ENCODE data around the gene NTN5.
"Not testable (repeated sequence)": the region's sequence is repeated elsewhere in the genome, so short reads cannot be mapped to it uniquely, and the experiment has no call there.

Gene NTN5

DNA sequence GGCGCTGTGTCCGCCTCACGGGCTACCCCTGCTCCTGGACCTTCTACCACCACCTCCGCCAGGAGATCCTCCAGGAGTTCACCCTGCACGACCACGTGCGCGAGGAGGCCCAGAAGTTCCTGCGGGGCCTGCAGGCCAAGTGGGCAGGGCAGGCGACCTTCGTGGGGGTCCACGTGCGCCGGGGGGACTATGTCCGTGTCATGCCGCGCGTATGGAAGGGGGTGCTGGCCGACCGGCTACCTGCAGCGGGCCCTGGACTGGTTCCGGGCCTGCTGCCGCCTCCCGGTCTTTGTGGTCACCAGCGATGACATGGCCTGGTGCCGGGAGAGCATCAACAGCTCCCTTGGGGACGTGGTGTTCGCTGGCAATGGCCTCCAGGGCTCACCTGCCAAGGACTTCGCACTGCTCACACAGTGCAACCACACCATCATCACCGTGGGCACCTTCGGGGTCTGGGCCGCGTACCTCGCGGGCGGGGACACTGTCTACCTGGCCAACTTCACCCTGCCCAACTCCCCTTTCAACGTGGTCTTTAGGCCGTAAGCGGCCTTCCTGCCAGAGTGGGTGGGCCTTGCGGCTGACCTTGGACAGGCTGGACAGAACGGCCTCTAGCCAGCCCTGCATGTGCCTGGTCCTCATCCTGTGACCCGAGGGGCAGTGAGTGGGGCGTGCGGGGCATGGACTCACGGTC, 7.8 kb upstream of the NTN5 start:
- Mint-ChIP-seq H3K27me3 (peaks cover 4% of the 10 kb centered on the region), H3K36me3 (no peaks in the 10 kb centered on the region), H3K27ac (no peak overlapping the region), H3K4me1 (peaks cover 2% of the 10 kb centered on the region), H3K4me3 (no peak overlapping the region), H3K9me3 (no peaks in the 10 kb centered on the region)
- ATAC-seq = no peak

DNA sequence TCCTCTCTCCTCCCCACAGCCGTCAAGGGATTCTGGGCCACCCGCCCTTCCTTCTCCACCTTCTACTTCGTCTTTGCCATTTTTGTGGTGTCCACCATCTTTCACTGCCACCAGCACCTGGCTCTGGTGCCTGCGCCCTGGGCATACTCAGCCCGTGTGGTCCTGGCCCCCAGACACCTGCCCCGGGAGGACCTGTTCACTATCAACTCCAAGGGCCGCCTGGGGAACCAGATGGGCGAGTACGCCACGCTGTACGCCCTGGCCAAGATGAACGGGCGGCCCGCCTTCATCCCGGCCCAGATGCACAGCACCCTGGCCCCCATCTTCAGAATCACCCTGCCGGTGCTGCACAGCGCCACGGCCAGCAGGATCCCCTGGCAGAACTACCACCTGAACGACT, 7.2 kb upstream of the NTN5 start:
- ATAC-seq, H3K27ac Mint-ChIP-seq, H3K36me3 Mint-ChIP-seq, H3K27me3 Mint-ChIP-seq, H3K4me3 Mint-ChIP-seq, H3K4me1 Mint-ChIP-seq, H3K9me3 Mint-ChIP-seq: not testable (repeated sequence)

- Mint-ChIP-seq H3K27ac (no peak overlapping the region), H3K36me3 (no peaks in the 10 kb centered on the region), H3K9me3 (no peaks in the 10 kb centered on the region), H3K4me3 (no peak overlapping the region), H3K27me3 (peaks cover 22% of the 10 kb centered on the region), H3K4me1 (peaks cover 10% of the 10 kb centered on the region)
- ATAC-seq = no peak
Observed at GRCh38 chr19:48678201-48678600, 5.4 kb upstream of the NTN5 start.

- Mint-ChIP-seq H3K4me1 (peaks cover 10% of the 10 kb centered on the region), H3K9me3 (no peaks in the 10 kb centered on the region), H3K4me3 (no peak overlapping the region), H3K36me3 (no peaks in the 10 kb centered on the region), H3K27ac (no peak overlapping the region), H3K27me3 (peaks cover 22% of the 10 kb centered on the region)
- no peak for ATAC-seq
Observed at GRCh38 chr19:48676887-48677286, 4.1 kb upstream of the NTN5 start.

DNA sequence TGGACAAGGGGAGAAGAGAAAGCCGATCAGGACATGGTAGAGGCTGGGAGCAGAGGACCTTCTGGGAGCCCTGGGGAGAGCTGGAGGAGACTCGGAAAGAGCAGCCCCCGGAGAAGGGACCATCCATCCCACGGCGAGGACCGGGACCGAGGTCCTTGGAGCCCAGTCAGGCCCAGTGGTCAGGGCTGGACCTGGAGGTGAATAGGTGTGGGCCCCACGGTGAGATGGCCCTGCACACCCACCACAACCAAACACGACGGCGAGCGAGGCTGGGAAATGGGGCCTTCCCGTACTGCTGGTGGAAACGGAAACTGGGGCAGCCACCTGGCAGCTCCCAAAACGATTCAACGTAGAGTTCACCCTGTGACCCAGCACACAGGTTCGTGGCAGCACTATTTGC, 3.7 kb upstream of the NTN5 start:
- Mint-ChIP-seq H3K27ac (no peak overlapping the region), H3K4me1 (peaks cover 10% of the 10 kb centered on the region), H3K9me3 (no peaks in the 10 kb centered on the region), H3K36me3 (no peaks in the 10 kb centered on the region), H3K27me3 (peaks cover 22% of the 10 kb centered on the region), H3K4me3 (no peak overlapping the region)
- no peak for ATAC-seq

- no peaks in the 10 kb centered on the region for H3K9me3 Mint-ChIP-seq
- H3K36me3 Mint-ChIP-seq = no peaks in the 10 kb centered on the region
- H3K4me1 Mint-ChIP-seq = peaks cover 10% of the 10 kb centered on the region
- peaks cover 22% of the 10 kb centered on the region for H3K27me3 Mint-ChIP-seq
- H3K27ac Mint-ChIP-seq = peak overlapping the region; percentile 17
- ATAC-seq = peak; percentile 76
- H3K4me3 Mint-ChIP-seq = peak overlapping the region; percentile 23
Observed at GRCh38 chr19:48674921-48675824, 2.4 kb upstream of the NTN5 start.

DNA sequence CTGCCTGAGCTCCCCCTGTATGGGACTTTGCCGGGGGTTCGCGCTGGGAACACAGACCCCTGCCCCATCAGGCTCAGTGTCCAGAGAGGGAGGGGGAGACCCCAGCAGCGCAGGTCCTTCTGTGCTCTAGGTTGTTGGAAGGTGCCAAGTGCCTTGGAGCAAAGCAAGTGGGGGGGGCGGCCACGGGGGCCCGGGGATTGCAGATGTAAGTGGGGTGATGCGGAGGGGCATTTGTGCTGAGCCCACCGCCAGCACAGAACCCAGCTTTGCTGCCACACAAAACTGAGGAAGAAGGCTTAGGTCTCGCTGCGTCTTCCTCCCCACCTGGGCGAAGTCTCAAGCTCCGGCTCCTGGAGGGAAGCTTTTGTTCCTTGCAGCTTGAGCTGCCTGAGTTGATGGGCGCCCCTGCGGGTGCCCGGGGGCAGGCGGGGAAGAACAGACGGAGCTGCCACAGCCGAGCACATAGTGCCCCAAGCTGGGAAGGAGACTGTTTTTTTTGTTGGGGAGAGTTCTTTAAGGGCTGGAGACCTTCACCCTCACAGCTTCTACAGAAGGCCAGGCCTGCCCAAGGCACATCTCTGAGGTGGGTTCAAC, 1.5 kb upstream of the NTN5 start:
- no peak for ATAC-seq
- Mint-ChIP-seq H3K9me3 (peaks cover 7% of the 10 kb centered on the region), H3K4me3 (no peak overlapping the region), H3K27me3 (peaks cover 22% of the 10 kb centered on the region), H3K4me1 (peaks cover 10% of the 10 kb centered on the region), H3K36me3 (no peaks in the 10 kb centered on the region), H3K27ac (no peak overlapping the region)

DNA sequence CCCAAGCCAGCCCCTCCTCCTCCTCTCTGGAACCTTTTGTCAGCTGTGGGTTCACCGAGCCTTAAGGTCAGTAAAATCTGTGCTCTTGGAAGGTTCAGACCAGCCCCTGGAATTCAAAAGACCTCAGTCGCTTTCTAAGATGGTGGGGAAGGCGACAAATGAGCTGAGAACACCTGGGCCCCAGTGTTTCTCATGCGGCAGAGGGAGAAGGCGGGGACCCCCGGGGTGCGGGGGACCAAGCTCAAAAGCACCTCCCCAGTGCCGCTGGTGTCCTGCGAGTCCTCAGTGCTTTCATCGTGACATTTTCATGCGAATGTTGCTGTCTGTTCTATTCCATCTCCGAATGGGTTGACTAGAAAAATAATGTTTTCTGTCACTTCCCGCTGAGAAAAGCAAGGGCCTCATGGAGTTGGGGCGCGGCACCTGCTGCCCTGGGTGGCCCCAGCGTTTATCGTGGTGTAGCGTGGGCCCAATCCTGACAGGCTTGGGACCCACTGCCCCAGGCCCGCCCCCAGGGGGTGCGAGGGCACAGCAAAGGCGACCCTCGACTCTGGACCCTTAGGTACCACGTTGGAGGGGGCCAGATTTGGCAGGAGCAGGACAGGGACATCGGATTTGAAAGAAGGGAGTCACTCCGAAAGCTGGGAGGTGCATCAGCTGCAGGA, 751 bp upstream of the NTN5 start:
- H3K4me3 Mint-ChIP-seq = no peak overlapping the region
- H3K36me3 Mint-ChIP-seq = no peaks in the 10 kb centered on the region
- ATAC-seq = no peak
- H3K4me1 Mint-ChIP-seq = peaks cover 10% of the 10 kb centered on the region
- H3K27me3 Mint-ChIP-seq = peaks cover 22% of the 10 kb centered on the region
- H3K9me3 Mint-ChIP-seq = peaks cover 12% of the 10 kb centered on the region
- H3K27ac Mint-ChIP-seq = peak overlapping the region; percentile 46

GRCh38 chr19:48671446-48671995, 1.3 kb downstream of the NTN5 start:
- no peak for ATAC-seq
- Mint-ChIP-seq H3K27me3 (peaks cover 22% of the 10 kb centered on the region), H3K36me3 (no peaks in the 10 kb centered on the region), H3K9me3 (peaks cover 12% of the 10 kb centered on the region), H3K4me3 (no peak overlapping the region), H3K4me1 (peaks cover 10% of the 10 kb centered on the region), H3K27ac (peak overlapping the region; percentile 48)

DNA sequence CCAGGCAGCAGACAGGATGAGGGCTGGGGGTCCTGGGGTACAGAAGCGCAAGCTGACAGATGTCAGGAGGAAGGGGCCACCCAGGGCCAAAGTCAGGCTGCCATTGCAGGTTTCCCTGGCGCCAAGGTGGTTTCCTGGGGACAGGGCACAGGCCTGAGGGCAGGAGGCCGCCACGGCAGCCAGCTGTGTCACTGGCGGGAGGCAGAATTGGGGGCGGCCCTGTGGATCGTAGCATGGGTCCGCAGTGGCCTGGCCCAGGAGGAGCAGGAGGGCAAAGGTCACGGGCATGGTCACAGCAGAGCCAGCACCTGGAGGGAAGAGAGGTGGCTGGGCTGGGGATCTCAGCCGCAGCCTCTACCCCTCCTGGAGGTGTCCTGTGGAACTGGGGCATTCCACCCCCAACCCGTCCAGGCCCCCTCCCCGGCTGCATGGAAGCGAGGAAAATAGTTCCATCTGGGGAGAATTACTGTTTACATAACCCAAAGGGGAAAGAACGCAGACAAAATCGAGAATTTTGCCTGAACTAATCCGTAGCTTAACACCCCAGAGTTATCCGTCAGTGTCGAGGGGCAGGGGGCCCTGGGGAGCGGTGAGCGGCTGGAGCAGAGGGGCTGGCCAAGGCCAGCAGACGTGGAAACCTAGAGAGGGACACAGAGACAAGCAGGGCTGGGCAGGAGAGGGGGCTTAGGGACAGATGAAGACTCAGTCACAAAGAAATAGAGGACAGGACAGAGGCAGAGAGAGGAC, 1.9 kb downstream of the NTN5 start:
- Mint-ChIP-seq H3K4me1 (peaks cover 10% of the 10 kb centered on the region), H3K27ac (peak overlapping the region; percentile 48), H3K36me3 (no peaks in the 10 kb centered on the region), H3K27me3 (peaks cover 21% of the 10 kb centered on the region), H3K9me3 (peaks cover 12% of the 10 kb centered on the region), H3K4me3 (no peak overlapping the region)
- ATAC-seq = no peak

DNA sequence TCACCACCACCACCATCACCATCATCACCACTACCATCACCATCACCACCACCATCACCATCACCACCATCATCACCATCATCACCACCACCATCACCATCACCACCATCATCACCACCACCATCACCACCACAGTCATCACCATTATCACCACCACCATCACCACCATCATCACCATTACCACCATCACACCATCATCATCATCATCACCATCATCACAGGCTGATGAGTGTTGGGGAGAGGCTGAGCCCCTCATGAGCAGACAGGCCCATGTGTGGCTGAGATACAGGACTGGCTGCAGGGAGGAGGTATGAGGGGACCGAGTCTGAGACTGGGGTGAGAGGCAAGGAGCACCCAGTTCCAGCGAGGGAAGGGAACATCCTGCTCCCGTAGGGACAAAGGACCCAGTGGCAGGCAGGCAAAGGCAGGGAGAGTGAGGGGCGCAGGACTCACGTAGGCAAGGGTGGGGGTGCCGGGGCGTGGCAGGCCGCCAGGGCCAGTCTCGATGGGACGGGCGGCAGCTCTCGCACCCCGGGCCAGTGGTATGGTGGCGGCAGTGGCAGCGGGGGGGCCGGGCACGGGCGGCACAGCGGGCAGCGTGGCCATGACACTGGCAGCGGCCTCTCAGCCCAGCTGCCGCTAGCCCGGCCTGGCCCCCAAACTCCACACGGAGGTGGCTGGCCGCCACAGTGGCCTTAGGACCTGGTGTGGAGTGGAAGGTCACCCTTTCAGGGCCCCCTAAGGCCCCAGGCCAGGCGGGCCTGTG, 2.7 kb downstream of the NTN5 start:
- no peak for ATAC-seq
- no peak overlapping the region for H3K4me3 Mint-ChIP-seq

GRCh38 chr19:48668761-48669160, 4.1 kb downstream of the NTN5 start:
- Mint-ChIP-seq H3K27me3 (peaks cover 4% of the 10 kb centered on the region), H3K4me3 (no peak overlapping the region), H3K4me1 (no peaks in the 10 kb centered on the region), H3K27ac (no peak overlapping the region), H3K9me3 (peaks cover 12% of the 10 kb centered on the region), H3K36me3 (no peaks in the 10 kb centered on the region)
- ATAC-seq = no peak

More for the DNA sequence above, 2.7 kb downstream of the NTN5 start:
- H3K4me1 Mint-ChIP-seq = peaks cover 3% of the 10 kb centered on the region
- peaks cover 12% of the 10 kb centered on the region for H3K9me3 Mint-ChIP-seq
- H3K27me3 Mint-ChIP-seq = peaks cover 13% of the 10 kb centered on the region
- no peak overlapping the region for H3K27ac Mint-ChIP-seq
- H3K36me3 Mint-ChIP-seq = no peaks in the 10 kb centered on the region

- Mint-ChIP-seq H3K27me3 (no peaks in the 10 kb centered on the region), H3K9me3 (peaks cover 12% of the 10 kb centered on the region), H3K36me3 (no peaks in the 10 kb centered on the region), H3K4me1 (no peaks in the 10 kb centered on the region), H3K4me3 (no peak overlapping the region), H3K27ac (no peak overlapping the region)
- ATAC-seq = no peak
Observed at GRCh38 chr19:48668332-48668731, 4.5 kb downstream of the NTN5 start.

GRCh38 chr19:48665786-48666185, 7.0 kb downstream of the NTN5 start:
- Mint-ChIP-seq H3K36me3 (no peaks in the 10 kb centered on the region), H3K4me1 (peaks cover 6% of the 10 kb centered on the region), H3K9me3 (peaks cover 12% of the 10 kb centered on the region), H3K27ac (no peak overlapping the region), H3K27me3 (no peaks in the 10 kb centered on the region), H3K4me3 (no peak overlapping the region)
- ATAC-seq = no peak

Data from stimulated activated memory B cell treated with anti-CD40 and anti-IgM and Interleukin-4, amounts not matched to agents 10 μg/mL and 1 μg/mL and 100 μg/mL, for 72 hours (primary cell).